Hepatocyte (in vitro differentiated cells): ENCODE measurements around the gene MND1.

Experiments used
- CTCF ChIP-seq: fragments of 200-600 bp; sonication (generic); IDR thresholded peaks from 2 replicates; pipeline ENCODE4 v1.5.1; 2016; ENCODE audit warnings: antibody characterized with exemption, mild to moderate bottlenecking; ENCODE audit not compliant: poor library complexity
- EZH2 ChIP-seq: fragments of 200-600 bp; sonication (generic); IDR thresholded peaks from 2 replicates; pipeline ENCODE4 v1.6.1; 2016; ENCODE audit warnings: antibody characterized with exemption, mild to moderate bottlenecking, borderline replicate concordance
- EZH2phosphoT487 ChIP-seq: fragments of 200-600 bp; sonication (generic); IDR thresholded peaks from one replicate; pipeline ENCODE4 v1.6.1; 2018; ENCODE audit warnings: antibody characterized with exemption, mild to moderate bottlenecking, low read depth, moderate library complexity; ENCODE audit not compliant: unreplicated experiment, severe bottlenecking

- TF ChIP-seq CTCF (no peak), EZH2phosphoT487 (no peak), EZH2 (no peak)
These were observed 809 bp downstream of the MND1 start for GRCh38 chr4:153345012-153345981.
